B cell (primary cell): ENCODE data around the gene BYSL. TPM values are rescaled to one million over a fixed set of nuclear protein-coding genes. Genes with fewer than 3 reads are reported as not detected.

Experiments used
- ATAC-seq: fragments of 200-7000 bp; cut with Tn5 transposase; one replicate; pipeline ENCODE4 v1.10.0; 2021; ENCODE audit warnings: low read depth, mild to moderate bottlenecking, moderate number of reproducible peaks, moderate library complexity
- CTCF ChIA-PET: fragments of 350-600 bp; sonication (Branson Sonifier 250); formaldehyde crosslinking; loops from one replicate; lab custom pipeline; 2021; ENCODE audit warnings: antibody characterized with exemption, inconsistent platforms; lab: Charles Lee
- POLR2A ChIA-PET: fragments of 350-600 bp; sonication (Branson Sonifier 250); formaldehyde crosslinking; loops from one replicate; lab custom pipeline; 2021; ENCODE audit warnings: antibody characterized with exemption; lab: Charles Lee
- DNase-seq: peaks from one replicate; pipeline ENCODE4 v3.0.0; 2013
- H2AFZ ChIP-seq: 2 replicates; pipeline ENCODE4 v1.6.1; 2012; ENCODE audit warnings: mild to moderate bottlenecking, low read depth, low read length; ENCODE audit not compliant: insufficient read depth, poor library complexity, severe bottlenecking
- H3K27ac ChIP-seq, 2 donors: 1 replicate in 1 of 2; 2 replicates in 1 of 2; pipeline ENCODE4 v1.5.1; 2012 to 2013; ENCODE audit warnings: low read length in 2 of 2, mild to moderate bottlenecking in 2 of 2, moderate library complexity in 1 of 2
- H3K27me3 ChIP-seq, 4 experiments: fragments of 200-600 bp in 1 of 4; sonication (generic) in 1 of 4; replicated peaks in 1 of 4; 1 replicate in 2 of 4; 2 replicates in 2 of 4; pipeline versions ENCODE4 v1.6.1 to v1.7.0; 2013 to 2016; ENCODE audit warnings: low read length in 3 of 4, mild to moderate bottlenecking in 2 of 4, mixed read lengths in 1 of 4, moderate library complexity in 1 of 4; ENCODE audit not compliant: insufficient read depth in 4 of 4, control insufficient read depth in 3 of 4; ENCODE audit errors: control extremely low read depth in 1 of 4
- H3K36me3 ChIP-seq, 2 experiments: replicated peaks in 1 of 2; 1 replicate in 1 of 2; 2 replicates in 1 of 2; pipeline versions ENCODE4 v1.6.1 to v1.7.1; 2013; ENCODE audit warnings: low read length in 1 of 2; ENCODE audit not compliant: insufficient read depth in 2 of 2, control insufficient read depth in 1 of 2; ENCODE audit errors: control extremely low read depth in 1 of 2, extremely low read depth in 1 of 2
- H3K4me1 ChIP-seq, 2 donors: fragments of 200-600 bp in 1 of 2; sonication (generic) in 1 of 2; 1 replicate in 1 of 2; 2 replicates in 1 of 2; pipeline versions ENCODE4 v1.5.1 to v1.6.1; 2013 to 2017; ENCODE audit warnings: low read length in 2 of 2; ENCODE audit not compliant: control insufficient read depth in 2 of 2, insufficient read depth in 2 of 2
- H3K4me2 ChIP-seq: replicated peaks from 2 replicates; pipeline ENCODE3; 2012; ENCODE audit warnings: mild to moderate bottlenecking, low read depth, low read length; ENCODE audit not compliant: poor library complexity, severe bottlenecking
- H3K4me3 ChIP-seq, 5 experiments: fragments of 200-600 bp in 1 of 5; sonication (generic) in 1 of 5; 1 replicate in 3 of 5; 2 replicates in 2 of 5; pipeline versions ENCODE4 v1.5.1 to v1.7.0; 2011 to 2016; ENCODE audit warnings: low read length in 4 of 5, mild to moderate bottlenecking in 4 of 5, low read depth in 2 of 5, control low read depth in 1 of 5, moderate library complexity in 1 of 5; ENCODE audit not compliant: insufficient read depth in 1 of 5; ENCODE audit errors: control extremely low read depth in 1 of 5, extremely low read depth in 1 of 5
- H3K79me2 ChIP-seq: fragments of 200-600 bp; sonication (generic); one replicate; pipeline ENCODE4 v1.6.0; 2016; ENCODE audit warnings: low read length; ENCODE audit not compliant: control insufficient read depth, insufficient read depth
- H3K9ac ChIP-seq: fragments of 200-600 bp; sonication (generic); 2 replicates; pipeline ENCODE4 v1.6.1; 2017; ENCODE audit warnings: mild to moderate bottlenecking, low read length, moderate library complexity
- H3K9me3 ChIP-seq, 3 donors: one replicate each; pipeline versions ENCODE4 v1.6.1 to v1.7.1; 2013; ENCODE audit warnings: low read length in 2 of 3; ENCODE audit not compliant: control insufficient read depth in 2 of 3, insufficient read depth in 1 of 3; ENCODE audit errors: control extremely low read depth in 1 of 3
- H4K20me1 ChIP-seq: 2 replicates; pipeline ENCODE4 v1.6.0; 2012; ENCODE audit warnings: mild to moderate bottlenecking, low read length; ENCODE audit not compliant: insufficient read depth, control insufficient read depth, poor library complexity, severe bottlenecking
- H3K27ac Mint-ChIP-seq: one replicate; pipeline ENCODE4 v1.8.0; 2021; ENCODE audit warnings: mixed read lengths
- H3K27me3 Mint-ChIP-seq: one replicate; pipeline ENCODE4 v1.8.0; 2021; ENCODE audit warnings: mixed read lengths
- H3K4me1 Mint-ChIP-seq: one replicate; pipeline ENCODE4 v1.8.0; 2021; ENCODE audit warnings: mixed read lengths
- H3K4me3 Mint-ChIP-seq: one replicate; pipeline ENCODE4 v1.8.0; 2021; ENCODE audit warnings: mixed read lengths
- H3K9me3 Mint-ChIP-seq: one replicate; pipeline ENCODE4 v1.8.0; 2022; ENCODE audit warnings: mixed read lengths; ENCODE audit not compliant: insufficient read depth
- EZH2 ChIP-seq: IDR thresholded peaks from 2 replicates; pipeline ENCODE4 v1.6.1; 2012; ENCODE audit warnings: borderline replicate concordance, low read depth, mild to moderate bottlenecking, moderate library complexity, low read length; ENCODE audit not compliant: insufficient read depth, poor library complexity, severe bottlenecking
- WGBS: methylation state at CpG from one replicate; pipeline ENCODE4 v1.1.5; 2013; ENCODE audit warnings: missing lambda C conversion rate; ENCODE audit not compliant: insufficient coverage; 5-methylcytosine and 5-hydroxymethylcytosine counted together
- intact Hi-C: fragments of 100-400 bp; cut with micrococcal nuclease; formaldehyde crosslinking; loops from one replicate; pipeline ENCODE4 v1.10.0; 2022
- polyA plus RNA-seq: library from polyadenylated mRNA; depleted of rRNA; stranded (reverse); fragments of >200 nt; gene quantifications from 2 replicates; pipeline ENCODE4 v1.2.3, GENCODE V29; 2012
- total RNA-seq, 2 donors: library from RNA; stranded (reverse); fragments of 120-200 nt in 1 of 2; gene quantifications; 1 replicate in 1 of 2; 2 replicates in 1 of 2; pipeline versions ENCODE4 v1.2.3 to v1.2.4, GENCODE V29; 2013 to 2022
- TF ChIP-seq, protein P1 (sequence below): fragments of 200-600 bp; IDR thresholded peaks from one replicate; pipeline ENCODE4 v1.8.0; 2022; ENCODE audit warnings: antibody characterized with exemption, mild to moderate bottlenecking

The BYSL gene
- total and polyA plus RNA-seq, 2 donors (not counting 1 experiment from before 2014, with no cell fraction given), result 6.0 to 11.1 TPM

GRCh38 chr6:41964201-41964887, 43.0 kb downstream of the BYSL start:
- no peak overlapping the region for H3K27ac ChIP-seq
- intact Hi-C loops, result no loop called here
- ChIA-PET POLR2A (interaction anchor here (0.7 kb wide), 1 partner anchor 16 kb away, joined by 9 read pairs; no protein-coding TSS in a partner anchor), CTCF (interaction anchor here (0.9 to 1.3 kb wide), 4 partner anchors 28 to 140 kb away, joined by 3 to 4 read pairs (median 4); no protein-coding TSS in a partner anchor)
- H3K9me3 ChIP-seq, result no peaks in the 10 kb centered on the region
- no peak for ATAC-seq
- no peak overlapping the region for H2AFZ ChIP-seq
- H4K20me1 ChIP-seq, result peaks cover 97% of the 10 kb centered on the region
- no peaks in the 10 kb centered on the region for H3K27me3 Mint-ChIP-seq
- H3K9ac ChIP-seq, result no peak overlapping the region
- H3K4me1 Mint-ChIP-seq, result peaks cover 32% of the 10 kb centered on the region
- peak overlapping the region; percentile 0 for H3K27ac Mint-ChIP-seq
- H3K9me3 Mint-ChIP-seq, result no peaks in the 10 kb centered on the region
- H3K4me2 ChIP-seq, result no peak overlapping the region
- peaks cover 99% of the 10 kb centered on the region for H3K79me2 ChIP-seq
- H3K27me3 ChIP-seq, result no peaks in the 10 kb centered on the region
- no peak overlapping the region for H3K4me3 Mint-ChIP-seq
- no peak overlapping the region for H3K4me3 ChIP-seq
- TF ChIP-seq, protein P1, sequence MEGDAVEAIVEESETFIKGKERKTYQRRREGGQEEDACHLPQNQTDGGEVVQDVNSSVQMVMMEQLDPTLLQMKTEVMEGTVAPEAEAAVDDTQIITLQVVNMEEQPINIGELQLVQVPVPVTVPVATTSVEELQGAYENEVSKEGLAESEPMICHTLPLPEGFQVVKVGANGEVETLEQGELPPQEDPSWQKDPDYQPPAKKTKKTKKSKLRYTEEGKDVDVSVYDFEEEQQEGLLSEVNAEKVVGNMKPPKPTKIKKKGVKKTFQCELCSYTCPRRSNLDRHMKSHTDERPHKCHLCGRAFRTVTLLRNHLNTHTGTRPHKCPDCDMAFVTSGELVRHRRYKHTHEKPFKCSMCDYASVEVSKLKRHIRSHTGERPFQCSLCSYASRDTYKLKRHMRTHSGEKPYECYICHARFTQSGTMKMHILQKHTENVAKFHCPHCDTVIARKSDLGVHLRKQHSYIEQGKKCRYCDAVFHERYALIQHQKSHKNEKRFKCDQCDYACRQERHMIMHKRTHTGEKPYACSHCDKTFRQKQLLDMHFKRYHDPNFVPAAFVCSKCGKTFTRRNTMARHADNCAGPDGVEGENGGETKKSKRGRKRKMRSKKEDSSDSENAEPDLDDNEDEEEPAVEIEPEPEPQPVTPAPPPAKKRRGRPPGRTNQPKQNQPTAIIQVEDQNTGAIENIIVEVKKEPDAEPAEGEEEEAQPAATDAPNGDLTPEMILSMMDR, result no peak
- TF ChIP-seq EZH2, result no peak
- peaks cover 0 to 30% of the 10 kb centered on the region in 2 experiments for H3K36me3 ChIP-seq
- H3K4me1 ChIP-seq, result no peaks in the 10 kb centered on the region
- 90% methylated on average over 2 of the region's 2 CpGs for WGBS
- DNase-seq, result no peak
